ENCODE data around the gene PRM2. TPM values are rescaled to one million over a fixed set of nuclear protein-coding genes. Genes with fewer than 3 reads are reported as not detected.

The PRM2 gene, protein sequence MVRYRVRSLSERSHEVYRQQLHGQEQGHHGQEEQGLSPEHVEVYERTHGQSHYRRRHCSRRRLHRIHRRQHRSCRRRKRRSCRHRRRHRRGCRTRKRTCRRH
- polyA plus RNA-seq (2011; rRNA removed), result not detected in 2 replicates
- polyA minus RNA-seq (2011; rRNA and poly(A)+ RNA removed), result not detected in 2 replicates

GRCh38 chr16:11276143-11276895 lies at the start of gene PRM2:
PRM2 (minus strand) TSS chr16:11276480; CDS start chr16:11276370, 110 bp downstream.
- H3K27ac ChIP-seq (ENCODE audit: low read depth, low read length), result no peak within 1 kb of the TSS
- H3K27me3 ChIP-seq (ENCODE audit: control insufficient read depth, insufficient read depth, low read length), result peaks cover 12% of the 10 kb centered on the region
- no peak for DNase-seq (ENCODE audit: low read depth, low spot score)
- no peak within 1 kb of the TSS for H3K4me3 ChIP-seq (ENCODE audit: low read depth, low read length)
- ChIA-PET CTCF (no interaction called here), POLR2A (no interaction called here)
- TF ChIP-seq, protein P1, sequence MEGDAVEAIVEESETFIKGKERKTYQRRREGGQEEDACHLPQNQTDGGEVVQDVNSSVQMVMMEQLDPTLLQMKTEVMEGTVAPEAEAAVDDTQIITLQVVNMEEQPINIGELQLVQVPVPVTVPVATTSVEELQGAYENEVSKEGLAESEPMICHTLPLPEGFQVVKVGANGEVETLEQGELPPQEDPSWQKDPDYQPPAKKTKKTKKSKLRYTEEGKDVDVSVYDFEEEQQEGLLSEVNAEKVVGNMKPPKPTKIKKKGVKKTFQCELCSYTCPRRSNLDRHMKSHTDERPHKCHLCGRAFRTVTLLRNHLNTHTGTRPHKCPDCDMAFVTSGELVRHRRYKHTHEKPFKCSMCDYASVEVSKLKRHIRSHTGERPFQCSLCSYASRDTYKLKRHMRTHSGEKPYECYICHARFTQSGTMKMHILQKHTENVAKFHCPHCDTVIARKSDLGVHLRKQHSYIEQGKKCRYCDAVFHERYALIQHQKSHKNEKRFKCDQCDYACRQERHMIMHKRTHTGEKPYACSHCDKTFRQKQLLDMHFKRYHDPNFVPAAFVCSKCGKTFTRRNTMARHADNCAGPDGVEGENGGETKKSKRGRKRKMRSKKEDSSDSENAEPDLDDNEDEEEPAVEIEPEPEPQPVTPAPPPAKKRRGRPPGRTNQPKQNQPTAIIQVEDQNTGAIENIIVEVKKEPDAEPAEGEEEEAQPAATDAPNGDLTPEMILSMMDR (IDR thresholded peaks at IDR 0.05; ENCODE audit: low read depth, low read length), result no peak
- peaks cover 3% of the 10 kb centered on the region; the same call in 1 of the 2 replicates for H3K9me3 ChIP-seq (ENCODE audit: control insufficient read depth, insufficient read depth, low read length)

- Histone ChIP-seq H3K27ac (ENCODE audit: low read depth, low read length) (no peak overlapping the region), H3K4me3 (ENCODE audit: low read depth, low read length) (no peak overlapping the region), H3K27me3 (ENCODE audit: control insufficient read depth, insufficient read depth, low read length) (no peaks in the 10 kb centered on the region), H3K9me3 (ENCODE audit: control insufficient read depth, insufficient read depth, low read length) (peaks cover 7% of the 10 kb centered on the region)
- POLR2A ChIA-PET, result no interaction called here
- TF ChIP-seq, protein P1 (IDR thresholded peaks at IDR 0.05; ENCODE audit: low read depth, low read length), result no peak
- no peak for DNase-seq (ENCODE audit: low read depth, low spot score)
- CTCF ChIA-PET, result no interaction called here
Observed at GRCh38 chr16:11325404-11326083, 49.3 kb upstream of the PRM2 start.

DNA sequence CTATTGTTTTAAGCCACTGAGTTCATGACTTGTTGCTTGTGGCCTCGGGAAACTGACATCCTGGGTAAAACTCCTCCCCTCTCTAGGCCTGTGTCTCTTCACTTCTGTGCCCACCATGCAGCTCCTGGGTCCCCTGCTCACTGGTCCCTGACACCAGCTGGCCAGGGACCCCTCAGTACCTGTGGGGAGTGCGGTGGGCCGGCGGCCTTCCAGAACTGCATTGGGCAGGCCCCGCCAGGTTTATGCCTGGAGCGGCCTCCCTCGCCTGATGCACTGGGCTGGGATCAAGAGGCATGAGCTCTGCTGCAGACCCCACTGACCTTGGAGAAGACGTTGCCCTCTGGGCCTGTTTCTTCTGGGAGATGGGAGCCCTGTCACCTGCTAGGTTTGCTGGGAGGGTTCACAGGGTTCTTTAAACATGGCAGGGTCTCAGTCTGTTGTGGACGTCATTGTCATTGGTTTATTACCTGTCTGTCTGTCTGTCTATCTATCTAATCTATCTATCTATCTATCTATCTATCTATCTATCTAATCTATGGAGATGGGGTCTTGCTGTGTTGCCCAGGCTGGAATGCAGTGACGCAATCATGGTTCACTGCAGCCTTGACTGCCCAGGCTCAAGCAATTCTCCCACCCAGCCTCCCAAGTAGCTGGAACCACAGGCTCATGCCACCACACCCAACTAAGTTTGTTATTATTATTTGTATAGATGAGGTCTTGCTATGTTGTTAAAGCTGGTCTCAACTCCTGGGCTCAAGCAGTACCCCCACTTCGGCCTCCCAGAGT lies 47.5 kb upstream of the PRM2 start:
- Histone ChIP-seq H3K27me3 (ENCODE audit: control insufficient read depth, insufficient read depth, low read length) (no peaks in the 10 kb centered on the region), H3K4me3 (ENCODE audit: low read depth, low read length) (no peak overlapping the region), H3K9me3 (ENCODE audit: control insufficient read depth, insufficient read depth, low read length) (peaks cover 7% of the 10 kb centered on the region), H3K27ac (ENCODE audit: low read depth, low read length) (no peak overlapping the region)
- ChIA-PET POLR2A (no interaction called here), CTCF (no interaction called here)
- no peak for DNase-seq (ENCODE audit: low read depth, low spot score)
- TF ChIP-seq, protein P1 (IDR thresholded peaks at IDR 0.05; ENCODE audit: low read depth, low read length), result no peak

- Histone ChIP-seq H3K27me3 (ENCODE audit: control insufficient read depth, insufficient read depth, low read length) (no peaks in the 10 kb centered on the region), H3K4me3 (ENCODE audit: low read depth, low read length) (no peak overlapping the region), H3K9me3 (ENCODE audit: control insufficient read depth, insufficient read depth, low read length) (peaks cover 7% of the 10 kb centered on the region), H3K27ac (ENCODE audit: low read depth, low read length) (no peak overlapping the region)
- DNase-seq (ENCODE audit: low read depth, low spot score), result no peak
- CTCF ChIA-PET, result no interaction called here
- POLR2A ChIA-PET, result no interaction called here
- TF ChIP-seq, protein P1 (IDR thresholded peaks at IDR 0.05; ENCODE audit: low read depth, low read length), result no peak
Observed at GRCh38 chr16:11322823-11323222, 46.5 kb upstream of the PRM2 start.

All from AG04450 (cell line).